HAP-1 (cell line): Measurements from ENCODE around the gene CCDC157.

Source experiments
- DNase-seq, 2 experiments: peaks; one replicate each; pipeline ENCODE4 v3.0.0-alpha.2; 2016 to 2020; ENCODE audit warnings: low spot score in 2 of 2
- H3K27me3 ChIP-seq: fragments of 250-450 bp; sonication (Bioruptor Pico); 2 replicates; pipeline ENCODE4 v1.5.1; 2020; ENCODE audit warnings: low read depth, mild to moderate bottlenecking, moderate library complexity
- H3K36me3 ChIP-seq: fragments of 250-450 bp; sonication (Bioruptor Pico); replicated peaks from 2 replicates; pipeline ENCODE4 v1.5.1; 2020; ENCODE audit warnings: mild to moderate bottlenecking
- H3K4me1 ChIP-seq: fragments of 250-450 bp; sonication (Bioruptor Pico); 2 replicates; pipeline ENCODE4 v1.5.1; 2020; ENCODE audit warnings: mild to moderate bottlenecking
- H3K4me3 ChIP-seq: fragments of 250-450 bp; sonication (Bioruptor Pico); 2 replicates; pipeline ENCODE4 v1.5.1; 2020; ENCODE audit warnings: mild to moderate bottlenecking, moderate library complexity
- H3K9me3 ChIP-seq: fragments of 250-450 bp; sonication (Bioruptor Pico); 2 replicates; pipeline ENCODE4 v1.5.1; 2020; ENCODE audit warnings: mild to moderate bottlenecking, moderate library complexity
- in situ Hi-C: fragments of 300-500 bp; cut with MboI; formaldehyde crosslinking; loops from 3 replicates; pipeline ENCODE4 v1.14.3; 2020; ENCODE audit warnings: low sequenced_read_pairs, inconsistent platforms, mixed read lengths

The CCDC157 gene

GRCh38 chr22:30318799-30319419 lies 37.9 kb upstream of the CCDC157 start:
- no peak overlapping the region for H3K4me3 ChIP-seq
- no peak for DNase-seq
- no peaks in the 10 kb centered on the region for H3K9me3 ChIP-seq
- in situ Hi-C loops, result no loop called here
- H3K36me3 ChIP-seq, result no peaks in the 10 kb centered on the region; the same call in 1 of the 2 replicates
- peaks cover 12% of the 10 kb centered on the region for H3K4me1 ChIP-seq
- no peaks in the 10 kb centered on the region for H3K27me3 ChIP-seq

GRCh38 chr22:30320021-30320556 lies 36.7 kb upstream of the CCDC157 start:
- H3K9me3 ChIP-seq, result no peaks in the 10 kb centered on the region
- no peak for DNase-seq
- no peak overlapping the region for H3K4me3 ChIP-seq
- no peaks in the 10 kb centered on the region for H3K27me3 ChIP-seq
- peaks cover 12% of the 10 kb centered on the region for H3K4me1 ChIP-seq
- in situ Hi-C loops, result no loop called here
- no peaks in the 10 kb centered on the region; the same call in 1 of the 2 replicates for H3K36me3 ChIP-seq

GRCh38 chr22:30321461-30321860 lies 35.3 kb upstream of the CCDC157 start:
- in situ Hi-C loops, result no loop called here

GRCh38 chr22:30323246-30323645 lies 33.6 kb upstream of the CCDC157 start:
- Histone ChIP-seq H3K36me3 (no peaks in the 10 kb centered on the region; the same call in 1 of the 2 replicates), H3K27me3 (no peaks in the 10 kb centered on the region), H3K9me3 (no peaks in the 10 kb centered on the region), H3K4me3 (no peak overlapping the region), H3K4me1 (peaks cover 10% of the 10 kb centered on the region)
- in situ Hi-C loops, result no loop called here
- no peak for DNase-seq

More at GRCh38 chr22:30321461-30321860, 35.3 kb upstream of the CCDC157 start:
- Histone ChIP-seq H3K9me3 (no peaks in the 10 kb centered on the region), H3K27me3 (no peaks in the 10 kb centered on the region), H3K4me3 (no peak overlapping the region), H3K36me3 (no peaks in the 10 kb centered on the region; the same call in 1 of the 2 replicates), H3K4me1 (peaks cover 19% of the 10 kb centered on the region)
- DNase-seq, result no peak

- Histone ChIP-seq H3K27me3 (no peaks in the 10 kb centered on the region), H3K36me3 (no peaks in the 10 kb centered on the region; the same call in 1 of the 2 replicates), H3K4me1 (peaks cover 10% of the 10 kb centered on the region), H3K4me3 (no peak overlapping the region), H3K9me3 (no peaks in the 10 kb centered on the region)
- in situ Hi-C loops, result no loop called here
- no peak for DNase-seq
Observed at GRCh38 chr22:30324014-30324730, 32.6 kb upstream of the CCDC157 start.

- H3K36me3 ChIP-seq, result no peaks in the 10 kb centered on the region; the same call in none of the 2 replicates
- peak; percentile 48 to 78 for DNase-seq
- H3K4me1 ChIP-seq, result peaks cover 10% of the 10 kb centered on the region
- H3K9me3 ChIP-seq, result no peaks in the 10 kb centered on the region
- peak overlapping the region; percentile 89 for H3K4me3 ChIP-seq
- no peaks in the 10 kb centered on the region for H3K27me3 ChIP-seq
- in situ Hi-C loops, result no loop called here
Observed at GRCh38 chr22:30325065-30325720, 31.6 kb upstream of the CCDC157 start.

GRCh38 chr22:30325724-30326254 lies 31.0 kb upstream of the CCDC157 start:
- H3K4me1 ChIP-seq, result peaks cover 10% of the 10 kb centered on the region
- H3K9me3 ChIP-seq, result no peaks in the 10 kb centered on the region
- DNase-seq, result no peak
- peaks cover 3% of the 10 kb centered on the region for H3K36me3 ChIP-seq
- H3K4me3 ChIP-seq, result peak overlapping the region; percentile 89
- in situ Hi-C loops, result no loop called here
- H3K27me3 ChIP-seq, result no peaks in the 10 kb centered on the region

GRCh38 chr22:30326255-30326705 lies 30.5 kb upstream of the CCDC157 start:
- peaks cover 10% of the 10 kb centered on the region for H3K4me1 ChIP-seq
- no peaks in the 10 kb centered on the region for H3K27me3 ChIP-seq
- in situ Hi-C loops, result no loop called here
- peak overlapping the region; percentile 89 for H3K4me3 ChIP-seq
- peaks cover 3% of the 10 kb centered on the region; the same call in 1 of the 2 replicates for H3K36me3 ChIP-seq
- peak in 1 of 2 experiments; percentile 64 for DNase-seq
- H3K9me3 ChIP-seq, result no peaks in the 10 kb centered on the region

- no peaks in the 10 kb centered on the region for H3K9me3 ChIP-seq
- in situ Hi-C loops, result no loop called here
- DNase-seq, result peak; percentile 92 to 94
- H3K4me1 ChIP-seq, result peaks cover 10% of the 10 kb centered on the region
- H3K4me3 ChIP-seq, result peak within 1 kb of the TSS; percentile 89
- no peaks in the 10 kb centered on the region for H3K27me3 ChIP-seq
- peaks cover 5% of the 10 kb centered on the region; the same call in 1 of the 2 replicates for H3K36me3 ChIP-seq
Observed at GRCh38 chr22:30326706-30327362, 30.0 kb upstream of the CCDC157 start, which contains the start of gene TBC1D10A. Gene TBC1D10A (minus strand): TSS chr22:30326941. CDS start chr22:30326881, 60 bp downstream.

- in situ Hi-C loops, result no loop called here
- peaks cover 11% of the 10 kb centered on the region for H3K36me3 ChIP-seq
- no peaks in the 10 kb centered on the region for H3K9me3 ChIP-seq
- peaks cover 10% of the 10 kb centered on the region for H3K4me1 ChIP-seq
- no peaks in the 10 kb centered on the region for H3K27me3 ChIP-seq
- DNase-seq, result no peak
- no peak overlapping the region for H3K4me3 ChIP-seq
Observed at GRCh38 chr22:30327864-30328345, 28.9 kb upstream of the CCDC157 start.

- in situ Hi-C loops, result no loop called here
- H3K4me3 ChIP-seq, result no peak overlapping the region
- peaks cover 17% of the 10 kb centered on the region for H3K36me3 ChIP-seq
- H3K27me3 ChIP-seq, result no peaks in the 10 kb centered on the region
- no peaks in the 10 kb centered on the region for H3K9me3 ChIP-seq
- H3K4me1 ChIP-seq, result peaks cover 10% of the 10 kb centered on the region
- DNase-seq, result no peak
Observed at GRCh38 chr22:30328466-30329049, 28.2 kb upstream of the CCDC157 start.

- Histone ChIP-seq H3K9me3 (no peaks in the 10 kb centered on the region), H3K4me3 (no peak overlapping the region), H3K27me3 (no peaks in the 10 kb centered on the region), H3K36me3 (peaks cover 55% of the 10 kb centered on the region), H3K4me1 (no peaks in the 10 kb centered on the region)
- in situ Hi-C loops, result no loop called here
- no peak for DNase-seq
Observed at GRCh38 chr22:30332551-30332950, 24.3 kb upstream of the CCDC157 start.
